GM12878 (cell line): Measurements from ENCODE around the gene YES1.

Experiments used
- MAX ChIP-seq: IDR thresholded peaks from 2 replicates; pipeline ENCODE4 v1.6.1; 2012; ENCODE audit warnings: low read depth, low read length, improper control_type of control experiment
- POLR2AphosphoS5 ChIP-seq: IDR thresholded peaks from 2 replicates; pipeline ENCODE4 v1.6.1; 2011; ENCODE audit warnings: mild to moderate bottlenecking, low read length, inconsistent platforms

GRCh38 chr18:811892-812375 is at the start of gene YES1:
- TF ChIP-seq POLR2AphosphoS5 (no peak), MAX (no peak)
